IPS DF 4.7 (cell line): ENCODE results near the gene CSK.
"Not testable (repeated sequence)": the region's sequence is repeated elsewhere in the genome, so short reads cannot be mapped to it uniquely, and the experiment has no call there.

Experiments used
- DNase-seq: peaks from one replicate; pipeline ENCODE4 v3.0.0-alpha.2; 2013; ENCODE audit warnings: low spot score; ENCODE audit errors: extremely low read depth

Gene CSK

DNA sequence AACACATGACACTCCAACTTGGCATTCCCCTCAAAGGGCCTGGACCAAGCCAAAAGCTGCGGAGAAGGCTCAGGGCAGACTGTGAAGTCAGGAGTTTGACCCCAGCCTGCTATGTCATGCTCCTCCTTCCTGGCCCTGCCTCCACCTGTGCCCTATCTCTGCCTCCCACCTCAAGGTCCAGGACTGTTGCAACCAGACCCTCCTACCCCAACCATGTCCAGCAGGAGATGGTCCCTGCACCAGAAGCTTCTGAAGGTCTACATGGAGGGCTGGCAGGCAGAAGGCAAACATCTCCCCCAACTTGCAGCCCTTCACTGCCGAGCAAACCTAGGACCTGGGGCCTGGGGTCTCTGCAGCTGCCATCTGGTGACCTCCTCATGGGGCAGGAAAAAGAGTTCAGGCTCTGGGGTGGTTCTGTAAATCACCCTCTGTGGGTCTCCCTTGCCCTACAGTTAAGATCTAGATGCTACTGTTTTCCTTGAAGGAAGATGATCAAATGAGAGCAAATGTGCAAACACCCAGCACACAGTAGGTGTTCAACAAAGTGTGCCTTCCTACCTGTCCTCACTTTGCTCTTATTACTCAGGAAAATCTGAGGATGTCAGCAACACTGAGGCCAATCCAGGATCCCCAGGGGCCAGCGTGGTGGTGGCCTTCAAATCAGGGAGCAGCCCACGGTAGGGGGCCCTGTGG, 11.5 kb upstream of the CSK start:
- no peak for DNase-seq

DNA sequence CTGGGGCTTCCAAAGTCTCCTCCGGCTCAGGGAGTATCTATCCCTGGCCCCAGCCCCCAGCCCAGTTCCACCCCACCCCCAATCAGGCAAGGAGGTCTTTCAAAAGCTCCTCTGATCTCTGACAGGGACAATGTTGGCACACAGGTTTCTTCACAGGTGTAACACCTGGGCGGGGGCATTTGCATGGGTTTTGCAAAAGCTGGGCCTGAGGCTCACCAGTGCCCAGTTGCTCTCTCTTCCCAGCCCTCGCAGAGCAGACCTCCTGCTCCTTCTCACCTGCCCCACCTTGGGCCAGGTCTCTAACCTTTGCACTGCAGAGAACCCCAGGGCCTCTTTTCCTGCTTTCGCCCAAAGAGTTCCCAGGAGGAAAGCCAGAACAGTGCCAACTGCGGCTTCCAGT, 8.6 kb upstream of the CSK start:
- no peak for DNase-seq

DNA sequence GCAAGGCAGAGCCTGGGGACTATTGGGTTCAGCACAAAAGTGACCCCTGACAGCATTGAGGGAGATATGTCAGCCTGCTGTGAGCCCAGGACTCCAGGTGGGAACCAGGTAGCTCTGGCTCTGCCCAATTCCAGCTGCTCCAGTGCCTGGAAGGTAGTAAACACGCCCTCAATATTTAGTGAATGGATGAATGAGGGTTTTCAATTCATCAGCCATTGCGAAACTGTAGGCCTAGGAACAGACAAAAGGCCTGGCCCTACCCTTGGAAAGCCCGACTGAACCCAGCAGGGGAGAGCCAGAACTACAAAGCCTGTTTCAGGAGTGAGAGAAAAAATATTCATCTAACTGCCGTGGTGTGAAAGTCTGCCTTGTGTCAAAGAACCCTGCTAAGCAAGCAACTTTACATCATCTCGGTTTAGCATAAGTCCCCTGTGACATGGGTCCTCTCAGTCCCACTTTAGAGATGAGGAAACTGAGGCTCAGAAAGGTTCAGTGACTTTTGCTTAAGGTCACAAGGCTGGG, 8.1 kb upstream of the CSK start:
- DNase-seq: no peak

DNA sequence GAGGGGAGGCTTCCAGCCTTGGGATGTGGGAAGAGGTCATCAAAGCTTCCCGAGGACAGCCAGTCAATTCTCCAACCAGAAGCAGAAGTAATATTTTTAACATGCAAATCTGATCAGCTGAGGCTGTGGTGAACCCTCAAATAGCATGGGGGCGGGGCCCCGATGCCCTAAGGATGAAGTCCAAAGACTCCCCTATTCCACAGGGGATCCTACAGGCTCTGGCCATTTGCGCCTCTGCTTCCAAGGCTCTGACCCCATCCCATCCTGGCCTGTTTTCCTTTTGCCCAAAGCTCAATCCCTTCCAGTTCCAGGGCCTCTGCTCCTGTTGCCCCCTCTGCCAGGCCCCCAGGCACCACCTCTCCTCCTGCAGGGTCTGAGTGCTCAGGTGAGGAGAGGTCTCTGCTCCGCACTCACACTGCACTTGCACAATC, 6.7 kb upstream of the CSK start:
- DNase-seq: no peak

DNA sequence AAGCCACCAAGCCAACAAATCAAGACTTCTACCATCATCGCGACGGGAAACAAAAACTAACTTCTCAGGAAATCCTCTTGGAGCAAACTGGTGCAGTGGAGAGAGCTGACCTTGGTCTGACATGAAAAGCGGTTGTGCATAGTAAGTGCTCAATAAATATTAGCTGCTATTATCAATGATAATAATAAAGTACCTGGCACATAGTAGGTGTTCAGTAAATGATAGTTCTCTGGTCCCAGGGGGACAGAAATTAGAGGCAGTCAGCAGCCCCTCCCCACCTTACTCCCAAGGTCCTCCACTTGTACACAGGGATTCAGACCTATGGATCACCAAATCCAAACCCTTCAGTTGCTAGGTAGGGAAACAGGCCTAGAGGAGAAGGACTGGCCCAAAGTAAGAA, 6.0 kb upstream of the CSK start:
- no peak for DNase-seq

DNA sequence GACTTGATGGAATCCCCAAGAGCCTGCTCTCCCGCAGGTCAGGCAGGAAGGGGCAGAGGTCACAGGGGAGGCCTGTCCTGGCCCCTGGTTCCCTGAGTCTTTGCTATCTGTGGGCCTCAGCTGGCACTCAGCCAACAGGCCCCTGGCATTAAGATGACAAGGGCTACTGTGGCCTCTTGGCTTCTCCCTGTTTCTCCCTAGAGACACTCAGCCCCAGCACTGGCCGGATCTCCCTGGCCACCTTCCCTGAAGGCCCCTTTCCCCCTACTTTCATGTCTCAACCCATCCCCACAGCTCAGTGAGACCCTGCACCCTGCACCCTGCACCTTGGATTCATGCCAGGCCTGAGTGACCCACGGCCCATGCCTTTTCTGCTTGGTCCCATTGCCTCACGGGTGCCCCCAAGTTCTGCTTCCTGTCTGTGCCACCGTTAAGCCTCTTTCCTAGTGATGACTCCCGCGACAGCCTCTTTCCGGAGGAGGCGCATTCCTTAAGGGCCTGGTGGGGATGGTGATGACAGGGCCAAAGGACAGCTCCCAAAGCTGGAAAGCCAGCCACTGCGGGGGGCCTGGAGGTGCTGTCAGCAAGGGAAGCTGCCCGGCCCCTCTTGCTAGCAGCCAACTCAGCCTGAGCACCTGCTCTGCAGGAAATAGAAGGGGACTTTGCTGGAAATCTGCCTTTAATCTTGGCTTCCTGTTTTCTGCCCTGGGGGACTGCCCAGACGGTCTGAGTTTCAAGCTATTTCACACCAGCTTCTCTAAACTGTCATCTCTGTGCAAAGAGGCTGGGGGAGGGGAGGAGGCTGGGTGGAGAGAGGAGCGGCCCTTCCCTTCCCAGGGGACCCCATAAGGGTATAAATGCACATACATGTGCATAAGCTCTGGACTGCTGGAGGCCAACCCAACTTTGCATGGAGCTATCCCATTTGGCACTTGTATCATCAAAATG, 4.8 kb upstream of the CSK start:
- no peak for DNase-seq

DNA sequence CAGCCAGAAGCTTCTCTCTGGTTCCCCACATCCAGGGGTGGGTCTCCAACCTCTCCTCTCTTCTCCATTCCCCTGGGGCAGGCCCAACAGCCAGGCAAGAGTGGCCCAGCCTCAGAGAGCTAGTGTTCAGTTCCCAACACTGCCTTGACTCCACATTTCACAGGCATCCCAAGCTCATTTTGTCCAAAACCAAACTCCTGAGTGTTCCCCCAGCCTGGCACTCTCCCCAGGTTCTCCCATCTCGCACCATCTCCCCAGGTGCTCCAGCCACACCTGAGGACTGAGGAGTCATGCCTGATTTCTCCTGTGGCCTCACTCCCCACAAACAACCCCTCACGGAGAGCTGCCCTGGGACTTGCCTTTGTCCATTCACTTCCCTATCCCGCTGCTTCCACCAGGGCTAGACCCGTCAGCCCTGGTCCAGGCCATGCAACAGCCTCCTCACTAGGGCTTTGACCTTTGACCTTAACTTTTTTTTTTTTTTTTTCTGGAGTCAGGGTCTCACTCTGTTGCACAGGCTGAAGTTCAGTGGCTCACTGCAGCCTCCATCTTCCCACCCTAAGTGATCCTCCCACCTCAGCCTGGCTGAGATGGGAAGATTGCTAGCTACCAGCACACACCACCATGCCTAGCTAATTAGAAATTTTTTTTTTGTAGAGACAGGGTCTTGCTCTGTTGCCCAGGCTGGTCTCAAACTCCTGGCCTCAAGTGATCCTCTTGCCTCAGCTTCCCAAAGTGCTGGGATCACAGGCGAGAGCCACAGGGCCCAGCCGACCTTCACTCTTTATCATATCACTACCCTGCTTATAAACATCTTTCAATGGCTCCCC, 3.9 kb upstream of the CSK start:
- no peak for DNase-seq

DNA sequence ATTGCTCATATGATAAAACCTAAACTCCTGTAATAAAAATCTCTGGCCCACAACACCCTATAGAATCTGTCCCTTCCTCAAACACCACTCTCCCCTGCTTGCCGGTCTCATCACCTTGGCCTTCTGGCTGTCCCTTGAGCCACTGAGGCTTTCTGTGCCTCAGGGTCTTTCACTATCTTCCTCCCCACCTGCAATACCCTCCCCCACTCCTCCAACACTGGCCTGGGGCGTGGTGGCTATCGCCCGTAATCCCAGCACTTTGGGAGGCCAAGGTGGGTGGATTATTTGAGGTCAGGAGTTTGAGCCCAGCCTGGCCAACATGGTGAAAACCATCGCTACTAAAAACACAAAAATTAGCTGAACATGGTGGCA, 3.3 kb upstream of the CSK start:
- no peak for DNase-seq

DNA sequence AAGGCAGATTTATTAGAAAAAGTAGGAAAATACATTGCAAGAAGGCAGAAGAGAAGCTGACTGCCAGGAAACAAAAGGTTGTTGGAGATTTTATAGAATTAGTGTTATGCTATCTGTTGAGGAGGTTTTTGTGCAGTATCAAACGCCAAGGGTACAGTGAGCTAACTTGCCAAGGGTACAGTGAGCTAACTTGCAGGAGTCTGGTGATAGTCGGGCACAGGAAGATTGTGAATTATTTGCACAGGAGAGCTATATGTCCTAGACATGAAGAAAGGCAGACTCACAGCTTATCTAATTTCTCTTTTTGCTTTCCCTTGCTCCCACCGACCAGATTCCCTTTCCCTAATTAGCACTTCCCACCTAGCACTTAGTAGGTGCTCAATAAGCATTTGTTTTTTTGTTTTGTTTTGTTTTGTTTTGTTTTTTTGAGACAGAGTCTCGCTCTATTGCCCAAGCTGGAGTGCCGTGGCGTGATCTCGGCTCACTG, 2.7 kb upstream of the CSK start:
- no peak for DNase-seq

DNA sequence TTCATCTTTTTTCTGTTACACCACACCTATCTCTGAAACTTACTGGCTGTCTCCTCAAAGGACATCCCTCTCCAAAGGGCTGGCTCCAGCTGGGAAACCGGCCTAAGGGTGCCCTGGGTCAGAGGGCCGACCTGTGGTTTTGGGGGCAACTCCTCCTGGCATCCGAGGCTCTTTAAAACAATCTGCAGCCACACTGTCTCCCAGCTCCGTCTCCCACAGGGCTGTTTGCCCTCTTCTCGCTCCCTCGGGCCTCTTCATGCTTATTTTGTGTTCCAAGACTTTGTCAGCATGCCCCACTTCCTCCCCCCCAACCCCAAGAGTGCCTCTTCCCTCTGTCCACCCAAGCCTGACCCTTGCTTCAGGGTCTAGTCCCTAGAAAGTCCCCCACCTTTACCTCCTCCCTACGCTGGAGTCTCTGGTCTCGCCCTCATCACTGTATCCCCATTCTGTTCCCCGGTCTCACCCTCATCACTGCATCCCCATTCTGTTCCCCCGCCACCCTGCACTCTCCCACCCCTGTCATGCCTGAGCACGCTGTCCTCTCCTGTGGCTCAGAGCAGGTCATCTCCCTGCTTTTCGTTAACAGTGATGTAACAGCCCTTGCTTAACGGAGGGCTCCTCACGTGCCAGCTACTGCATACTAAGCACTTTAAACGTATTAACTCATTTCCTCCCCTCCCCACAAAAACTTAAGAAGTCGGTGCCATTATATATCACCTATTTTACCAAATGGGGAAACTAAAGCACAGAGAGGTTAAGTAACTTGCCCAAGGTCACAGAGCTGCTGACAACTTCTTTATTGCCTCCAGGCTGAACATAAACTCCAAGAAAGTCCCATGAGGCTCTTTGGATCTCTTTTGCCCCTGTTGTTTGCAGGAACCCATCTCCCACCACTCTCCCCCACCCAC, 1.1 kb upstream of the CSK start:
- no peak for DNase-seq

DNA sequence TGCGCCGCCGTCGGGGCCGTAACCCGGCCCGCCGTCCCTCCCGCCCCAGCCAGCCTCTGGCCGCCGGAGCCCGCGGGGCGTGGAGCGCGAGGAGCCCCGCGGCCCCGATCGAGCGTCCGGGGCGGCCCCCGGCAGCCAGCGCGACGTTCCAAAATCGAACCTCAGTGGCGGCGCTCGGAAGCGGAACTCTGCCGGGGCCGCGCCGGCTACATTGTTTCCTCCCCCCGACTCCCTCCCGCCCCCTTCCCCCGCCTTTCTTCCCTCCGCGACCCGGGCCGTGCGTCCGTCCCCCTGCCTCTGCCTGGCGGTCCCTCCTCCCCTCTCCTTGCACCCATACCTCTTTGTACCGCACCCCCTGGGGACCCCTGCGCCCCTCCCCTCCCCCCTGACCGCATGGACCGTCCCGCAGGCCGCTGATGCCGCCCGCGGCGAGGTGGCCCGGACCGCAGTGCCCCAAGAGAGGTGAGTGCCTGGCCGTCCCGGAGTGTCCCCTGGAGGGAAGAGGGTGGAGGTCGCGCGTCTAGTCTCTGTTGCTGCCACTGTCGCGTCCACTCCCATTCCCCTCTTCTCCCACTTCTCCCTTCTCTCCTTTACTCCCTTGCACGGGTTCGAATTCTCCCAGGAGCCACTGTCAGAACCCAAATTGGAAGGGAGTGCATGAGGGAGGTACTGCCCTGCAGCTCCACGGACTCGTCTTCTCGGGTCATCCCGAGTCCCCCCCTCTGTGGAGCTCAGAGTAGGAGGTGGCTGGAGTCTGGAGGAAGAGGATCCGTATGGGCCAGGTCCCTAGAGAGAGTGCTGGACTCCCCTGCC, 585 bp downstream of the CSK start:
- DNase-seq: no peak

DNA sequence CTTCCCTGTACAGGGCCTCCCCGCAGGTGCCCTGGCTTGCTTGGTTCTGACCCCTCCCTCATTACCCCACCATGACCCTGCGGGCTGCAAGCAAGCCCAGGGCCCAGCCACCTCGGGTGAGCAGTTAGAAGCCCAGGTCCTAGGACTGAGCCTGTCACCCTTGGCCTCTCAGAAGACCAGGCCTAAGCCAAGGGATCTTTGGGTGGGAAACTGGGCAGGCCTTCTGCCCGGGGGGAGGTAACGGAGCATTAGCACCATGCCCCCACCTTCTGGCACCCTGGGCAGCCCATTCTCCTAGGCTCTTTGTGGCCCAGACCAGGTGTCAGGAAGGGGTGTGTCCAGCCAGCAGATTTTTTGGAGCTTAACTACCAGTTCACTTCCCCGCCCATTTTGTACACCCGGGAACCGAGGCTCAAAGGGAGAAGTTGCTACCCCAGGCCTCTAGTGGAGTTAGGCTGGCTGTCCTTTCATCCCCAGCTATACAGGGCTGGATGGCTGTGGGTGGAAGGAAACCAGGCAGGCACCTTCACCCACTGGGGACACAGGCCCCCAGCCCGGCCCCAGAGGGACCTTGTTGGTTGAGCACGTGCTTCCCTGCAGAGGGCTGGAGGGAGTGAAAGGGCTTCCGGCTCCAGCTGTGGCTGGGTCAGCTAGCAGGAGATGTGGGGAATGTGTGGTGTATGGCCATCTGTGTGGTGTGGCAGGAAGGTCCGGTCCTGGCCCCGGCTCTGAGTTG, 1.4 kb downstream of the CSK start:
- DNase-seq: no peak

DNA sequence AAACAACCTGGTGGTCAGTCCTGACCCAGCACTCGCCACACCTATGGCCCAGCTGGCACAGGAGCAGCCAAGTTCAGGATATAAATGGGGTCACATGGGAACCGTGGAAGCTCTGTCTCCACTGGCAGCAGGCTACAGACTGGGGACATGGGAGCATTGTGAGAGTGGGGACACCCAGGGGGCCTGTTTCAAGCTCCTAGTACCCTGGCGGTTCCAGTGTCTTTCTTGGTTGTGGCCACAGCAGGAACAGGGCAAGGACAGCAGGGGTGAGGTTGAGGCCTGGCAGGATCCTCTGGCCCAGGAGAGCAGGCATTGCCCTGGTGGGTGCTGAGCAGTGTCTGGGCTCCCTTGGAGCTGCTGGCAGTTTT, 1.9 kb downstream of the CSK start:
- no peak for DNase-seq

DNA sequence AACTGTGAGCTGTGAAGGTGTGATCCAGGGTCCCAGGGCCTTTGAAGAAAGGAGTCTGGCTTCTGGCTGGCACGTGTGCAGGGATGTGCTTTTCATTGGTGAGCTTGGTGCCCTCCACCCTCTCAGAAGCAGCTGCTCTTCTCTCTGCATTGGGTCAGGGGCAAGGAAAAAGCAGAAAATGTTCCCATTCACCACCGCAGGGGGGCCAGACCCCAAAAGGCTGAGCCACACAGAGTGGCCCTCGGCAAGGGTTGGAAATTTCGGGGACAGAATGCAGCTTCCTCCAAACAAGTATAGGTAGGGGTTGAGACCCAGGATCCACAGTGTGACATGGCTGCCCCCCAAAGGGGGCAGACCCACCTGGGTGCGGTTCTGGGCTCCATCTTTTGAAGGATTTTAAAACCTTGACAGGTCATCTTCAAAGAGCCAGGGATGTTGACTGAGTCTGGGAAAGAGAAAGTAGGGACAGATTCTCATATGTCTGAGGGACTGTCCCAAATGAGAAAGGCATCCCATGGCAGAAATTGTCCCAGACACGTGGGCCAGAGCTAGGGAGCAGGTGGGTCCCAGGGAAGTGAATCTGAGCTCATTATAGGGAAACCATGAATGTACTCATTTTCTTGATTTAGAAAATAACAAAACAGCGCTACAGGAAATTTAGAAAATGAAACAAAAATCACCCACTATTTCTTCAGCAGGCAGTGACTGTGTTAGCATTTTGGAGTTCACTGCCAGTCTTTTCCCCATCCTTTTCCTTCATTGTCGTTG, 2.7 kb downstream of the CSK start:
- no peak for DNase-seq

DNA sequence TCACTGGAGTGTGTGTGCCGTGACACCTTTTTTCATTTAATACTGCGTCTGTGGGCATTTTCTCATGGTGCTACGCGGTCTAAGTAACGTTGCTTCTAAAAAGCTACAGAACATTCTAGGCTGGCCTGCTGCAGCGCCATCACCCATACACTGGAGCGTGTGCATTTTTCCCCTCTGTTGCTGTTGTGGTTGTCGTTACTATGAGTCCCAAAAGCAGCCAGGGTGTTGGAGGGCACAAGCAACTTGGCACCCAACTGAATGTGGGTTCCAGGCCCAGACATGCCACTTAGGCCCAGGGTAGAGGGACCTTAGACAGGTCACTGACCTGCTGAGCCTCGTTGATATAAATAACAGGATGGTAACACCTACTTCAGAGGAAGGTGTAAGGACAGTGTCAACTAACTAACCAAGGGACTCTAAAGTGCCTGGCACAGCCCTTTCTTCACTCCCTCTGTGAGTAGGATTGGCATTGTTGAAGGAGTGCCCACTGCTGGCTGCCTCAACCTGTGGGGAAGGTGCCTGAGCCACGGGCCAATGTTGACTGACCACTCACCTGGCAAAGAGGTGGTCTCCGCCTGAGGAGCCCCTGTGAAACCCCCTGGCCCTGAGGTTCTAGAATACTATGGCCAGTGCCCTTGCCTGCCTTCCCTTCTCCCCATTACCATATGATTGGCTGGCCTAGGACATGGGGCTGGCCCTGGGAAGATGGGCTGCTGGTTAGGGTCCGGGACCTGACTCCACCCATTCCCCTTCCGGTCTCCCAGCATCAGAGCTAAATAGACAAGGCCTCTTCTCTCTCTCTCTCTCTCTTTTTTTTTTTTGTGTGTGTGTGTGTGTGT, 3.5 kb downstream of the CSK start:
- no peak for DNase-seq

DNA sequence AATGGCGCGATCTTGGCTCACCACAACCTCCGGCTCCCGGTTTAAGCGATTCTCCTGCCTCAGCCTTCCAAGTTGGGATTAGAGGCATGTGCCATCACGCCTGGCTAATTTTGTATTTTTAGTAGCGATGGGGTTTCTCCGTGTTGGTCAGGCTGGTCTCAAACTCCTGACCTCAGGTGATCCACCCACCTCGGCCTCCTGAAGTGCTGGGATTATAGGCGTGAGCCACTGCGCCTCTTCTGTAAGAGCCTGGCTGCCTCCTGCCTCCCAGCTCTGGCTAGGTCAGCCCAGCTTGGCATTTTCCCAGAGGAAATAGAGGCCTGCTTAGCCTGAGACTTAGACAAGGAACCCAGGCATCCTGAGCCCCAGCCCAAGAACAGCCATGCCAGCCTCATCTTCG, 4.2 kb downstream of the CSK start:
- not testable (repeated sequence) for DNase-seq

DNA sequence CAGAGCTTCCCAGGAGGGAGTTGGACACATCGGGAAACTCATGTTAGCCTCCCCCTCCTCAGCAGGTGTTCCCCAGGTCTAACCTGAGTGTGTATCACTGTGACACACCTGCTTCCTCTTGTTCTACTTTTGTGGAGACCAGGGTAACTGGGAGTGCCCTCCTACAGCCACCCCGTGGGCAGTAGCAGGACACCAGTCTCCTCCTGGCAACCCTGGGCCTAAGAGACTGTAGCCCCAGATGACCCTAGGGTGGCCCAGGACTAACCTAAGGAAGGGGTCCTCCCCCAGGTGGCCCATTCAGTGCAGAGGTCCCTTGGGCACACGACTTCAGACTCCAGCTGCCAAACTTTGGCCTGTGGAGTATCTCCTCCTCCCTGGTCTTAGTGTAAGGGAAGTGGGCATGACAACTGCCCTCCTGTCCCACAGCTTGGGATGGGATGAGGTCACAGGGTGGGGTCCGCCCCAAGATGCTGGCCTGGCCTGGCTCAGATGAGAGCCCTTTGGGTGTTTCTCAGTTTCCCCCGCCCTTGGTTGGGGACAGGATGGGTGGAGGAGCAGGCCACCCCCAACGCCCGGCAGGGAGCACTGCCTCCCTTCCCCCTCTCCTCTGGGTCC, 4.8 kb downstream of the CSK start:
- DNase-seq: no peak
